Measurements from ENCODE around the gene ARHGEF40. TPM values are rescaled to one million over a fixed set of nuclear protein-coding genes. Genes with fewer than 3 reads are reported as not detected.

The ARHGEF40 gene
- total RNA-seq, 2 donors from 2014 or later: 0.26 TPM; not detected in 1

GRCh38 chr14:21118933-21119332 is 48.8 kb downstream of the ARHGEF40 start:
- no peak overlapping the region for H3K4me3 Mint-ChIP-seq
- no peak for ATAC-seq (replicated peaks)
- peaks cover 10% of the 10 kb centered on the region for H3K27me3 Mint-ChIP-seq

GRCh38 chr14:21120686-21121085 is 50.6 kb downstream of the ARHGEF40 start:
- no peak for ATAC-seq (replicated peaks)
- Mint-ChIP-seq H3K27me3 (peaks cover 18% of the 10 kb centered on the region), H3K4me3 (no peak overlapping the region), H3K36me3 (ENCODE audit: low read depth) (no peaks in the 10 kb centered on the region), H3K27ac (no peak overlapping the region), H3K4me1 (no peaks in the 10 kb centered on the region), H3K9me3 (no peaks in the 10 kb centered on the region)

More at GRCh38 chr14:21118933-21119332, 48.8 kb downstream of the ARHGEF40 start:
- H3K27ac Mint-ChIP-seq: no peak overlapping the region
- H3K9me3 Mint-ChIP-seq: no peaks in the 10 kb centered on the region
- no peaks in the 10 kb centered on the region for H3K4me1 Mint-ChIP-seq
- no peaks in the 10 kb centered on the region for H3K36me3 Mint-ChIP-seq (ENCODE audit: low read depth)

DNA sequence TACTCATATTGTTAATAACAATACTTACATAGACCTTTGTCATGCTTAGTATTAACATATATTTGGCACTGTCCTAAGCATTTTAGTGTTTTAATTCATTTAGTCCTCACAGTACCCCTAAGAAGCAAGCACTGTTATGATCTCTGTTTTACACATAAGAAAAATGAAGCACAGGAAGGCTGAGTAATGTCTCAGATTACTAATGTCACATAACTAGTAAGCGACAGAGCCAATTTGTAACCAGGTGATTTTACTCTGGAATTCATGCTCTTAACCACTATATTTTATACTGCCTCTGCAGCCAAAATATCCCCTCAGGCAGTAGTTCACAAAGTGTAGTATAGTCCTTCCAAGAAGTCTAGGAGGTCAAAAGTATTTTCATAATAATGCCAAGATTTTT is 51.0 kb downstream of the ARHGEF40 start:
- Mint-ChIP-seq H3K36me3 (ENCODE audit: low read depth) (no peaks in the 10 kb centered on the region), H3K4me3 (no peak overlapping the region), H3K27ac (no peak overlapping the region), H3K4me1 (no peaks in the 10 kb centered on the region), H3K9me3 (no peaks in the 10 kb centered on the region), H3K27me3 (peaks cover 18% of the 10 kb centered on the region)
- peak; percentile 46 for ATAC-seq (replicated peaks)

- no peak for ATAC-seq (replicated peaks)
- no peak overlapping the region for H3K4me3 Mint-ChIP-seq
Observed at GRCh38 chr14:21123429-21123828, 53.3 kb downstream of the ARHGEF40 start.

DNA sequence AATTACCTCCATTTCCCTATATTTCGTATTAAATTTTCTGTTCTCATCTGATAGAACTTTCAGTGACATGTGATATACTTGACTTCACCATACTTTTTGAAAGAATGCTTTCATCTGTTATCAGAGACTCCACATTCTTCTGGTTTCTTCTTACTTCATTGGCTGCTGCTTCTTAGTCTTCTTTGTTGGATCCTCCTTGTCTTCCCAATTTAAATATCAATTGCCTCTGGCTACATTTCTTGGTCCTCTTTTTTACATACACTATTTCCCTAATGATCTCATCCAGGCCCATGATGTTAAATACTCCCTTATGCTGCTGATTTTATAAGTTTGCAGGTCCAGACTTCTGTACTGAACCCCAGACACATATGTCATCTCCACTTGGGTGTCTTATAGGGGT is 63.8 kb downstream of the ARHGEF40 start:
- Mint-ChIP-seq H3K36me3 (ENCODE audit: low read depth) (no peaks in the 10 kb centered on the region), H3K9me3 (no peaks in the 10 kb centered on the region), H3K4me1 (no peaks in the 10 kb centered on the region), H3K4me3 (no peak overlapping the region), H3K27me3 (no peaks in the 10 kb centered on the region), H3K27ac (no peak overlapping the region)
- ATAC-seq (replicated peaks): no peak

More at GRCh38 chr14:21123429-21123828, 53.3 kb downstream of the ARHGEF40 start:
- no peaks in the 10 kb centered on the region for H3K36me3 Mint-ChIP-seq (ENCODE audit: low read depth)
- peaks cover 18% of the 10 kb centered on the region for H3K27me3 Mint-ChIP-seq
- no peaks in the 10 kb centered on the region for H3K9me3 Mint-ChIP-seq
- H3K4me1 Mint-ChIP-seq: no peaks in the 10 kb centered on the region
- H3K27ac Mint-ChIP-seq: no peak overlapping the region

DNA sequence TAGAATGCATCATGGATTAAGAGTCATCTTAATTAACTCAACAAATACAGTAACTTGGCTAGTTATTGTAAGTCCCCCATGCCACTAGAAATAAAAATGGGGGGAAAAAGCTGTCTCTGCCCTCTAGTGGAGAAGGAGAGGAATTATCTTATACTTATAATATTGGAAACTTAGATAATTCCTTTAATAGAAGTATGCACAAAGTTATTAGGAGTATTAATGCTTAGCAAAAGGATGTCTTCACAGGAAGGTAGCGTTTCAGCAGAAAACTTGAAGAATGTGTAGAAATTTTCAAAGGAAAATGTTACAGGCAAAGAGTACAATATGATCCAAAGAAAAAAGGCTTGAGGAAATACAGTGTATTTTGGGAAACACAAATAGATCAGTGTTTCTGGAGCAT is 65.9 kb downstream of the ARHGEF40 start:
- H3K36me3 Mint-ChIP-seq (ENCODE audit: low read depth): no peaks in the 10 kb centered on the region
- H3K27ac Mint-ChIP-seq: no peak overlapping the region
- no peaks in the 10 kb centered on the region for H3K27me3 Mint-ChIP-seq
- ATAC-seq (replicated peaks): no peak
- H3K4me3 Mint-ChIP-seq: no peak overlapping the region
- H3K9me3 Mint-ChIP-seq: no peaks in the 10 kb centered on the region
- H3K4me1 Mint-ChIP-seq: no peaks in the 10 kb centered on the region

Other genes starting within 250 kb of the ARHGEF40 start
- not detected for gene RNASE3, start 178.9 kb upstream of the ARHGEF40 start, total RNA-seq
- gene RNASE2, start 114.8 kb upstream of the ARHGEF40 start, total RNA-seq: not detected
- gene METTL17, start 80.3 kb upstream of the ARHGEF40 start, total RNA-seq: 100 to 1,000 TPM in 1 of 2 donors, 10 to 100 TPM in 1; 83.2 to 102 TPM
- under 1 TPM; 0.24 to 0.30 TPM for gene SLC39A2, start 71.0 kb upstream of the ARHGEF40 start, total RNA-seq
- gene NDRG2, start 45.2 kb upstream of the ARHGEF40 start, total RNA-seq: 1 to 10 TPM; 4.1 to 5.4 TPM
- gene TPPP2, start 40.1 kb upstream of the ARHGEF40 start, total RNA-seq: not detected
- not detected for gene RNASE13, start 35.5 kb upstream of the ARHGEF40 start, total RNA-seq
- gene RNASE7, start 27.9 kb upstream of the ARHGEF40 start, total RNA-seq: not detected
- gene RNASE8, start 12.5 kb upstream of the ARHGEF40 start, total RNA-seq: not detected
- 10 to 100 TPM in 1 of 2 donors, 1 to 10 TPM in 1; 9.6 to 18.3 TPM for gene ZNF219, start 28.4 kb downstream of the ARHGEF40 start, total RNA-seq
- gene TMEM253, start 30.8 kb downstream of the ARHGEF40 start, total RNA-seq: not detected
- not detected for gene OR5AU1, start 85.8 kb downstream of the ARHGEF40 start, total RNA-seq
- 100 to 1,000 TPM; 720 to 984 TPM for gene HNRNPC, start 199.1 kb downstream of the ARHGEF40 start, total RNA-seq
- not detected for gene RPGRIP1, start 209.8 kb downstream of the ARHGEF40 start, total RNA-seq

Data from activated T-helper 17 cell treated with anti-CD3 and anti-CD28 coated beads, Interleukin-2, amount 50 U/mL, for 72 hours (primary cell).